Superior temporal gyrus (tissue), 1 donor: ENCODE data around the gene KIF5A.
A peak's percentile ranks its signal among the peaks of the same experiment; 100 is the strongest.

Source experiments
- DNase-seq: peaks from one replicate; pipeline ENCODE4 v3.0.0-alpha.2; 2016; ENCODE audit errors: extremely low spot score

The KIF5A gene

DNA sequence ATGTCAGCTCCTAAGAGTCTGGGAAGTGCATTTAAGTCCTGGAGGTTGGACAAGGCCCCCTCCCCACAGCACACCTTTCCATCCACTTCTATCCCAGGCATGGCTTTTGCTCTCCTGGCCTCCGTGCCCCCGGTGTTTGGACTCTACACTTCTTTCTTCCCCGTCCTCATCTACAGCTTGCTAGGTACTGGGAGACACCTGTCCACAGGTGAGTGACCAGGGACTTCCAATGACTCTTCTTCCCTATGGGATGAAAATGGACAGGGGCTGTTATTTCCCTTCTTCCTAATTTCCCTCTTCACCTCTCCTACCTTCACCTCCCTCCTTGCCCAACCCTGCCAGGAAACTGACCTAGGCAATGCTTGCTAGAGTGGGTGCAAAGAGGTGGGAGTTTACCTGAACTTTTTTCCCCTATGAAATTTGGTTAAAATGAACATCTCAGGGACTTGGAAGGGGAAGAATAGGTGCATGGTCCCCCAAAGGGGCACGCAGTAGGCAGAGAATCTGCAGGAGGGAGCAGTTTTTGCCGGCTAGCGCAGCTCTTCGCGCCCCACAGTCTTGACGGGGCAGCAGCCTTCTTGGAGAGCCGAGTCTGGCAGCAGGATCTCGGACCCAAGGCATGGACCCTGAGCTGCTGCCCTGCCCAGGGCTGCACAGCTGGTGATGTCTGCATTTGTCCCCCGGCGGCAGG lies 70.5 kb downstream of the KIF5A start:
- DNase-seq: no peak

GRCh38 chr12:57620936-57621496 lies 71.2 kb downstream of the KIF5A start:
- no peak for DNase-seq

GRCh38 chr12:57621497-57622292 lies 71.9 kb downstream of the KIF5A start:
- DNase-seq: no peak

- DNase-seq: no peak
Measured at GRCh38 chr12:57622293-57623245, 72.7 kb downstream of the KIF5A start.

- DNase-seq: no peak
Measured at GRCh38 chr12:57623385-57623784, 73.5 kb downstream of the KIF5A start.

DNA sequence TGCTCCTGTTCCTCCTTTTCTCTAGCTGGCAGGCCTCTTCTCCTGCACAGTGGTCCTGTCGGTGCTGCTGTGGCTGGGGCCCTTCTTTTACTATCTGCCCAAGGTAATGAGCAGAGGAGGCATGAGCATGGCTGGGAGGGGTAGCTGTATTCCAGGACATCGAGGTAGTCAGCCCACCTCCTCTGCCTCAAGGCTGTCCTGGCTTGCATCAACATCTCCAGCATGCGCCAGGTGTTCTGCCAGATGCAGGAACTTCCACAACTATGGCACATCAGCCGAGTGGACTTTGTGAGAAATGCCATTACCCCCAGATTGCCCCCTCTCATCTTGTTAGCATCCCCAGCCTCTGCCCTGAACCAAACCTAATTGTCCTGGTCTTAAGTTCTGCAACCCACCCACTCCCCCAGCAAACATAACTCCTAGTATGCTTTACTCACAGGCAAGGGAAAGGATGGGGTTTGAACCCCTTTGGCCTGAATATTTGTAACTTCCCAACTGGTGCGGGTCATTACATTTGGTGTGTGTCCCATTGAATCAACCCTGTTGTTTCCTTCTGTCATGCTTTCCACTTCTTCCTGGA lies 74.1 kb downstream of the KIF5A start:
- DNase-seq: no peak

DNA sequence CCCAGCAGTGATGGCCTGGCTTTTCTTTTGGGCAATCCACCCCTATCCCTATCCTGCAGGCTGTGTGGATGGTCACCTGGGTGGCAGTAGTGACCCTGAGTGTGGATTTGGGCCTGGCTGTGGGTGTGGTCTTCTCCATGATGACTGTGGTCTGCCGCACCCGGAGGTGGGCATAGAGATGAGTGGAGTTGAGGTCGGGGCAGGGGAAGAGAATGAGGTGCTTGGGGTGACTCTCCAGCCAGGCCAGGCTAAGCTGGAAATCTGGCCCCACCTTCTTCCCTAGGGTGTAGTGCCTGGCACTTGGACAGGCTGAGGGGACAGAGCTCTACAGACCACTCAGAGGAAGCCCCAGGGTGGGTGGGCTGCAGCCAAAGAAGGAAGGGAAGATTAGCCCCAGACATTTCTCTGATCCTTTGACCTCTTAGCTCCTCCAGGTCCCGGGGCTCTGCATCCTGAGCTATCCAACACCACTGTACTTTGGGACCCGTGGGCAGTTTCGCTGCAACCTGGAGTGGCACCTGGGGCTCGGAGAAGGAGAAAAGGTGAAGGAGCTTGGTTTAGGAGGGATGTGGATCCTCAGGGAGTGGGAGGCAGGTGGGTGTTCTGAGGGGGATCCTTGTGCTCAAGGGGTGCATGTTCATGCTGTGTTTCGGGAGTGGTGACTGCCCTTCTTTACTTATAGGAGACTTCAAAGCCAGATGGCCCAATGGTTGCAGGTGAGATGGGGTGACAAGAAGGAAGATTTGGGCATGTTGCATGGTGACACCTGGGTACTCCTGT lies 74.8 kb downstream of the KIF5A start:
- no peak for DNase-seq

- DNase-seq: no peak
Measured at GRCh38 chr12:57625261-57626032, 75.6 kb downstream of the KIF5A start.

DNA sequence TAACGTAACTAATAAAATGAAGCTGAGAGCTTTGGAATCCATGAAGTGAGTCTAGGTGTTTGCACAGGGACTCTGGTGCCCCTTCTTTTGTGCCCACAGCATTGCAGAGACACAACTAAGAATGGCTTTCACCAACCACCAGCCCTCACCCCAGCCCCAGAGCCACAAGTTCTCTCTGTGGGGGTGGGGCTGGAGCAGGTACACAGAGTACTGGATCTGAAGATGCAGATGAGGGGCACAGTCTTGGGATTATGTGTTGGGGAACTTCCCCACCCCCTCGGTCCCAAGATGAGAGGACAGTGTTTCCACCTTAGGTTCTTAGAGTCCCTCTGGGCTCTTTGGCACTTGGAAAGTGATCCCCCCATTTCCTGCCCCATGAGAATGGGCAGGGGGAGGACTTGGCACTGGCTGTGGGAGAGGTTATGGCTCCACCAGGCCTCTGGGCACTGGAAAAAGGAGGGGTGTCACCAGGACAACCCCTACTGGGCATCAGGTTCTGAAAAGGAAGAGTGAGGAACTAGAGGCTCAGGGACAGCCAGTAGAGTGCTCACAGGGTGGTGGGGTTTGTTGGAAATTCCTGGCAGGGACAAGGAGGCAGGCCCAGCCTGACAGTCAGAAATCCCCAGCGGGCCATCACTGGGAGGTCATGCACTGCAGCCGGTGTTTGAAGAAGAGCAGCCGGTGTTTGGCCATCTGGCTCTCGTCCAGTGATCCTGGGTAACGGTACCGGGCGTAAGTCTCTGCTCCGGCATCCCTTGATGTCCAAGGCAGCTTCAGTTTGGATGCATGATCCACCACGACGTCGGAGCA lies 76.5 kb downstream of the KIF5A start:
- no peak for DNase-seq

DNA sequence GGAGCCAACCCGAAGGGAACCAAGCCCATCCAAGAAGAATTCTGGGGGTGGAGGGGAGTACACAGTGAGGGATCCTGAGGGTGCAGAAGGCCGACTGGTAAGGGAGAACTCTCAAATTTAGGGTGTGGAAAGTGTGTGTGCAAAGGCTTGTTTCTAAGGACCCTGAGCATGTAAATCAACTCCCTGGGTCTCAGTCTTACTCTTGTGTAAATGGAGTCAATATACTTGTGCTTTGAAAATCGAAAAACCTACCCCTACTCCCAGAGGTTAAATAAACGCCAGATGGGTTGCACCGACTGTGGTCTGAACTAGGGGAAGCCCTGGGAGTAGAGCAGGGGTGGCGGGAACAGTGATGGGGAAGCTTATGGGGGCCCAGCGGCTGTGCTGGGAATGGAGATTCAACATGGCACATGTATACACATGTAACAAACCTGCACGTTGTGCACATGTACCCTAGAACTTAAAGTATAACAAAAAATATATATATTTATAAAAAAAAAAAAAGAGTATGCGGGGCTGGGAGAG lies 77.1 kb downstream of the KIF5A start:
- DNase-seq: no peak

GRCh38 chr12:57627501-57628279 lies 77.8 kb downstream of the KIF5A start:
- no peak for DNase-seq

DNA sequence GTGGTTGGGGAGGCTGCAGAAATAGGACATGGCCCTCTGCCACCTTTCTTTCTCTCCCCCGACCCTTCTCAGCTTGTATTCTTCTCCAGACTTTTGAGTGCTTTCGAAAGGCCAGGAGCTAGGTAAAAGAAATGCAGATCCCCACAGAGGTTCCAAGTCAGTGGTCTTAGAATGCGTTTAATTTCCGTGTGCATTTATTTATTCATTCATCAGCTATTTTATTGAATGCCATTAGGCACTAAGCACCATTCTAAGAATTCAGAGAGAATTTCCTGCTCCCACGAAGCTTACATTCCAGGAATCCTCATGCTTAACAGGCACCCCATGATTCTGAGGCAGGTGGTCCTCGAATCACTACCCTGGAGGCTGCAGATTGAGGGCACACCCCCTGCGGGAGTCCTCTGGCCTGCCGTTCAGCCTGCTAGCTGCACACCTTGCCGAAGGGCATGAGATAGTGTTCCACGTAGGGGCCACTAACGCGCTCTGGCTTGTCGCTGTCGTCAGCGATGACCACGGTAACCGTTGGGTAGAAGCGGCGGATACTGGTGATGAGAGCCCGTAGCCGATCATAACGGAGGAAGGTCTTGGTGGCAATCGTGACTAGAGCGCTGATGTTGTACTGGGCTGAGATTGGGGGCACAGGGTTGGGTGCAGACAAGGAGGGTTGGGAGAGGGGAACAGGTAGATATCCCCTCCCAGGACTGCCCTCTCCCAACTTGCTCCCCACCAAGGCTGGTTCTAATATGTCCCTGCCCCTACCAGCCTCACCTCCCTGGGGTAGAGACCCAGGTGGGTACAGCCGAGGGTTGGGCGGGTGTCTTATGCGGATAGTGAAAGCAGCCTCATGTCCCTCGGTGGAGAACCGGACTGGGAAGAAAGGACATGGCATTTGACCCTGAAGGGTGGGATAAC lies 78.7 kb downstream of the KIF5A start:
- no peak for DNase-seq

GRCh38 chr12:57629897-57630471 lies 80.1 kb downstream of the KIF5A start:
- peak; percentile 79 for DNase-seq

GRCh38 chr12:57630891-57631433 lies 81.1 kb downstream of the KIF5A start:
- DNase-seq: no peak

- no peak for DNase-seq
Measured at GRCh38 chr12:57631566-57632072, 81.8 kb downstream of the KIF5A start.
